ENCODE results near the gene DUSP1.

DNA sequence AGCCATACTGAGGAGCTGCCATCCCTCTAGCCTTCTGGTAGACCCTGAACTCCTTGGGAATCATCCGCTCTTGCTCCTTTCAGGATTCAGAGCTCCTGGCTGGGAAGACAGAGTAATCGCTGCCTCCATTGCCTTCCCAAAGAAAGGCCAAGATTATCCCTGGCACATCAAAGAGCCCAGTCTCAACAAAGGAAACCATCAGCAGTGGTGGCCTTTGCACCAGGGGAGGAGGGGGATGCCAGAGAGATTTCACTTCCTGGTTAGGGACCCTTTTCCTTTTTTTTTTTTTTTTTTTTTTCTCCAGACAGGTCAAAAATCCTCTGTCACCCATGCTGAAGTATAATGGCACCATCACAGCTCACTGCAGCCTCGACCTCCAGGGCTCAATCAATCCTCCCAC, 47.1 kb upstream of the DUSP1 start:
- no peak for TF ChIP-seq CTCF (IDR thresholded peaks at IDR 0.05)
- TF ChIP-seq EZH2 (IDR thresholded peaks at IDR 0.05): no peak

Measured in neural progenitor cell (in vitro differentiated cells).